K562 (cell line): ENCODE data around the gene ANKH. TPM values are rescaled to one million over a fixed set of nuclear protein-coding genes. Genes with fewer than 3 reads are reported as not detected.

Source experiments
- CTCFL ChIP-seq: IDR thresholded peaks from 2 replicates; pipeline ENCODE4 v1.6.1; 2011; ENCODE audit warnings: borderline replicate concordance, low read depth, mild to moderate bottlenecking, moderate library complexity, low read length; ENCODE audit not compliant: insufficient read depth, poor library complexity, severe bottlenecking
- E2F6 ChIP-seq, 2 experiments: IDR thresholded peaks; 2 replicates each; pipeline ENCODE4 v1.6.1; 2011; ENCODE audit warnings: borderline replicate concordance in 1 of 2, control low read depth in 1 of 2, low read depth in 1 of 2, low read length in 1 of 2, mild to moderate bottlenecking in 1 of 2, mixed read lengths in 1 of 2, moderate library complexity in 1 of 2; ENCODE audit not compliant: insufficient read depth in 1 of 2, insufficient read length in 1 of 2, poor library complexity in 1 of 2, severe bottlenecking in 1 of 2; ENCODE audit errors: extremely low read depth in 1 of 2
- ETV6 ChIP-seq, 3 experiments: fragments of 150-350 bp in 1 of 3; sonication (generic) in 1 of 3; formaldehyde crosslinking in 1 of 3; IDR thresholded peaks; 2 replicates each; pipeline versions ENCODE4 v1.6.1 to v1.8.0; 2014 to 2022; ENCODE audit warnings: borderline replicate concordance in 2 of 3, low read depth in 2 of 3, antibody characterized with exemption in 1 of 3, low read length in 1 of 3, mild to moderate bottlenecking in 1 of 3, missing genetic modification reagents in 1 of 3
- KDM2B ChIP-seq: fragments of 250-450 bp; sonication (Bioruptor Pico); IDR thresholded peaks from 2 replicates; pipeline ENCODE4 v1.8.0; 2021; ENCODE audit warnings: mild to moderate bottlenecking, moderate library complexity
- KLF10 ChIP-seq: fragments of 250-450 bp; sonication (Bioruptor Pico); IDR thresholded peaks from 2 replicates; pipeline ENCODE4 v1.6.1; 2021; ENCODE audit warnings: matching md5 sums
- MYBL2 ChIP-seq, 2 experiments: fragments of 450-650 bp in 1 of 2; sonication (generic) in 1 of 2; formaldehyde crosslinking in 1 of 2; IDR thresholded peaks; 2 replicates each; pipeline versions ENCODE4 v1.6.1 to v1.8.1; 2017 to 2022; ENCODE audit warnings: borderline replicate concordance in 1 of 2, inconsistent platforms in 1 of 2, low read depth in 1 of 2, mild to moderate bottlenecking in 1 of 2, missing genetic modification reagents in 1 of 2, moderate library complexity in 1 of 2
- REST ChIP-seq, 2 experiments: fragments of 450-650 bp; formaldehyde crosslinking in 1 of 2; IDR thresholded peaks; 2 replicates each; pipeline versions ENCODE4 v1.4.0 to v1.6.1; 2014 to 2020; ENCODE audit warnings: mild to moderate bottlenecking in 2 of 2, borderline replicate concordance in 1 of 2, low read depth in 1 of 2
- TFAM ChIP-seq: fragments of 250-450 bp; sonication (Bioruptor Pico); conservative IDR thresholded peaks from 2 replicates; pipeline ENCODE4 v1.5.0; 2021; ENCODE audit warnings: mild to moderate bottlenecking, moderate library complexity
- THAP7 ChIP-seq: fragments of 250-450 bp; sonication (Bioruptor Pico); IDR thresholded peaks from 2 replicates; pipeline ENCODE4 v1.5.0; 2021
- ZNF311 ChIP-seq: fragments of 250-450 bp; sonication (Bioruptor Pico); IDR thresholded peaks from 2 replicates; pipeline ENCODE4 v1.4.0; 2020; ENCODE audit warnings: mild to moderate bottlenecking, moderate library complexity
- polyA plus RNA-seq, 8 experiments: library from polyadenylated mRNA; depleted of rRNA in 4 of 8; stranded (reverse) in 5 of 8; unstranded in 3 of 8; fragments of >200 nt; fragmentation: Nextera tagmentation in 2 of 8; fragmentation: Illumina TruSeq in 1 of 8; extraction: Ambion mirVana in 2 of 8; extraction: Trizol in 1 of 8; gene quantifications; 2 replicates each; pipeline versions ENCODE4 v1.2.1 to v1.2.3, GENCODE V29; 2011 to 2014; ENCODE audit warnings: inconsistent platforms in 1 of 8, missing spikeins in 1 of 8
- total RNA-seq, 7 experiments: library from RNA; depleted of rRNA in 6 of 7; stranded (reverse); fragments of >200 nt in 6 of 7; fragmentation: Illumina TruSeq in 2 of 7; extraction: Trizol in 2 of 7; gene quantifications; 2 replicates each; pipeline versions ENCODE4 v1.2.1 to v1.2.3, GENCODE V29; 2011 to 2021; ENCODE audit warnings: low replicate concordance in 1 of 7
- TF ChIP-seq, protein P1 (sequence below): fragments of 450-650 bp; IDR thresholded peaks from 2 replicates; pipeline ENCODE4 v1.6.1; 2017; ENCODE audit warnings: antibody characterized with exemption

Gene ANKH
- total and polyA plus RNA-seq, 9 of the 15 experiments (the other 6 are each of a cell fraction or from before 2014, with no cell fraction given): 0.79 to 12.2 (median 4.5) TPM

GRCh38 chr5:14665949-14666348, 205.6 kb downstream of the ANKH start (continued):
- peak; percentile 5; the same call in 1 of the 2 replicates for TF ChIP-seq REST (IDR thresholded peaks at IDR 0.05; ENCODE audit: borderline replicate concordance)
- TF ChIP-seq REST (CRISPR knock-in tag; IDR thresholded peaks at IDR 0.05; ENCODE audit: low read depth): no peak
- no peak for TF ChIP-seq MYBL2 (IDR thresholded peaks at IDR 0.05; ENCODE audit: low read depth)
- TF ChIP-seq MYBL2 (CRISPR knock-in tag; IDR thresholded peaks at IDR 0.05; ENCODE audit: borderline replicate concordance): no peak
- TF ChIP-seq TFAM: no peak
- TF ChIP-seq, protein P1, sequence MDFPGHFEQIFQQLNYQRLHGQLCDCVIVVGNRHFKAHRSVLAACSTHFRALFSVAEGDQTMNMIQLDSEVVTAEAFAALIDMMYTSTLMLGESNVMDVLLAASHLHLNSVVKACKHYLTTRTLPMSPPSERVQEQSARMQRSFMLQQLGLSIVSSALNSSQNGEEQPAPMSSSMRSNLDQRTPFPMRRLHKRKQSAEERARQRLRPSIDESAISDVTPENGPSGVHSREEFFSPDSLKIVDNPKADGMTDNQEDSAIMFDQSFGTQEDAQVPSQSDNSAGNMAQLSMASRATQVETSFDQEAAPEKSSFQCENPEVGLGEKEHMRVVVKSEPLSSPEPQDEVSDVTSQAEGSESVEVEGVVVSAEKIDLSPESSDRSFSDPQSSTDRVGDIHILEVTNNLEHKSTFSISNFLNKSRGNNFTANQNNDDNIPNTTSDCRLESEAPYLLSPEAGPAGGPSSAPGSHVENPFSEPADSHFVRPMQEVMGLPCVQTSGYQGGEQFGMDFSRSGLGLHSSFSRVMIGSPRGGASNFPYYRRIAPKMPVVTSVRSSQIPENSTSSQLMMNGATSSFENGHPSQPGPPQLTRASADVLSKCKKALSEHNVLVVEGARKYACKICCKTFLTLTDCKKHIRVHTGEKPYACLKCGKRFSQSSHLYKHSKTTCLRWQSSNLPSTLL: no peak
- TF ChIP-seq ETV6 (IDR thresholded peaks at IDR 0.05; ENCODE audit: borderline replicate concordance in 1 of 2, low read depth in 2 of 2, low read length in 1 of 2): no peak
- TF ChIP-seq ETV6 (CRISPR knock-in tag; IDR thresholded peaks at IDR 0.05; ENCODE audit: borderline replicate concordance): peak; percentile 65; the same call in 1 of the 2 replicates
- no peak for TF ChIP-seq THAP7
- peak; percentile 69 to 94 for TF ChIP-seq E2F6 (IDR thresholded peaks at IDR 0.05; ENCODE audit: borderline replicate concordance in 1 of 2, extremely low read depth in 1 of 2, insufficient read depth in 1 of 2, insufficient read length in 1 of 2, low read depth in 1 of 2, low read length in 1 of 2, poor library complexity in 1 of 2, severe bottlenecking in 1 of 2)
- TF ChIP-seq CTCFL: peak; percentile 41
- TF ChIP-seq KLF10: no peak
- no peak for TF ChIP-seq ZNF311 (CRISPR knock-in tag)
- no peak for TF ChIP-seq KDM2B (CRISPR knock-in tag)
